ENCODE measurements around the gene KCTD8. TPM values are rescaled to one million over a fixed set of nuclear protein-coding genes. Genes with fewer than 3 reads are reported as not detected.

The KCTD8 gene
- total and polyA plus RNA-seq, 2 donors (not counting 1 experiment from before 2014, with no cell fraction given), result not detected

DNA sequence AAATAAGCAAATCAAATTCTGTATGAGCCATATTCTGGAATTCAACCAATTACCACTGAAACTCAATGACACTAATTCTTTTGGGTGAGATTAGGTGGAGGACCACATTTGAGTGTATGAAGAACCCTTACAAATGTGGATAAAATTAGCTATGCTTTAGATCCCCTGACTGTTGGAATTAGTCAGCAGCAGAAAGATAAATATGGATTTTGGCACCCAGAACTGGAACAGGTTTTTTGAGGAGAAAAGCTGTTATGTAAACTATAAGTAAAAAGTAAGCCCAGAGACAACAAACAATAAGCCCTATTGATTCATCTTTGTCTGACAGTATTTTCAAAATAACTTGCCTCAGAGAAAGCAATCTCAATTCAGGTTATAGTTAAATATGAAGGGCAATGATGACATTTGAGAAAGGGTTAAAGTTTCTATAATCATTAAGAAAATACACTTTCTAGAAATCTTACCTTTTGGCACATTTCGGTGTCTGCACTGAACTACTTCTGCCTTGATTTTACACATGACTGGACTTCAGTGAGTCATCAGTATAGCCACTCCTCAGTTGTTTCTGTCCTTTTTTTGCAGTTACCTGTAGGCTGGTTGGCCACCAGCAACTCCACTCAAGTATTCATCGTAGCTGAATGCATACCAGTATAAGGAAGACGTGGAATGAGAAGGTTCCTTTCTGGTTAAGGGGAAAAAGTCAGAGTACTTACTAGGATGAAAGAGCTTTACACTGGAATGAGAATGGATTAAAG, 80.0 kb downstream of the KCTD8 start:
- POLR2A ChIA-PET, result no interaction called here
- intact Hi-C loops (cut with micrococcal nuclease), result no loop called here
- WGBS (ENCODE audit: insufficient coverage), result 94% methylated on average over 3 of the region's 3 CpGs

DNA sequence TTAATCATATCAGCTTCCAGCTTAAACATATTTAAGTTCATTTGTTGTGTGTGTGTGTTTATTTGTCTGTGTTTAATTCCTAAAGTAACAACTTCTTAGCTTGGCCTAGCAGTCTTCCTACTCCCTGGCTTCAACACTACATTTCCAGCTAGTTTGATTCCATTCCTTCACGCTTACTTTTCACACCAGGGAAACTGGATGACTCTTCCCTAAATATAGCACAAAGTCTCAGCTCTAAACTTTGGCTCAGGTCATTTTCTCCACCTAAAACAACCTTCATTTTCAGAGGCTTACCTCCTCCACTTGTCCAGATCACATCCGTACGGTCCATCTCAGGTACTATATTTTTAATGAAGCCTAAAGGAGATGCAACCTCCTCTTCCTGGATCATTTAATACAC, 94.4 kb downstream of the KCTD8 start:
- intact Hi-C loops (cut with micrococcal nuclease), result no loop called here
- H3K79me2 ChIP-seq (ENCODE audit: control insufficient read depth, insufficient read depth, low read length), result no peaks in the 10 kb centered on the region
- ATAC-seq (ENCODE audit: low read depth) (no peak), DNase-seq (no peak)
- no peak overlapping the region for H2AFZ ChIP-seq (ENCODE audit: insufficient read depth, low read depth, low read length, poor library complexity, severe bottlenecking)
- CTCF ChIA-PET, result no interaction called here
- no peak overlapping the region for H3K4me2 ChIP-seq (replicated peaks; ENCODE audit: low read depth, low read length, poor library complexity, severe bottlenecking)
- H3K27ac ChIP-seq (ENCODE audit: low read length in 2 of 2), result no peak overlapping the region
- POLR2A ChIA-PET, result no interaction called here
- no peak overlapping the region for H3K9ac ChIP-seq (ENCODE audit: low read length)
- no peak overlapping the region for H3K4me3 Mint-ChIP-seq
- no peaks in the 10 kb centered on the region for H3K27me3 Mint-ChIP-seq
- no peaks in the 10 kb centered on the region for H3K9me3 ChIP-seq (ENCODE audit: control extremely low read depth in 1 of 3, control insufficient read depth in 2 of 3, insufficient read depth in 1 of 3, low read length in 2 of 3)
- no peak overlapping the region for H3K27ac Mint-ChIP-seq
- no peaks in the 10 kb centered on the region for H3K4me1 Mint-ChIP-seq
- WGBS (ENCODE audit: insufficient coverage), result 100% methylated on average over 1 of the region's 3 CpGs
- H3K36me3 ChIP-seq (replicated peaks in 1 of 2; ENCODE audit: control extremely low read depth in 1 of 2, control insufficient read depth in 1 of 2, extremely low read depth in 1 of 2, insufficient read depth in 2 of 2, low read length in 1 of 2), result no peaks in the 10 kb centered on the region
- no peaks in the 10 kb centered on the region for H3K4me1 ChIP-seq (ENCODE audit: control insufficient read depth in 2 of 2, insufficient read depth in 2 of 2, low read length in 2 of 2)
- H3K9me3 Mint-ChIP-seq (ENCODE audit: insufficient read depth), result peaks cover 3% of the 10 kb centered on the region
- H3K4me3 ChIP-seq (ENCODE audit: control extremely low read depth in 1 of 5, extremely low read depth in 1 of 5, insufficient read depth in 1 of 5, low read depth in 2 of 5, low read length in 4 of 5), result no peak overlapping the region
- no peaks in the 10 kb centered on the region for H4K20me1 ChIP-seq (ENCODE audit: control insufficient read depth, insufficient read depth, low read length, poor library complexity, severe bottlenecking)
- no peaks in the 10 kb centered on the region for H3K27me3 ChIP-seq (replicated peaks in 1 of 4; ENCODE audit: control extremely low read depth in 1 of 4, control insufficient read depth in 3 of 4, insufficient read depth in 4 of 4, low read length in 3 of 4)
- no peak for TF ChIP-seq EZH2 (IDR thresholded peaks at IDR 0.05; ENCODE audit: borderline replicate concordance, insufficient read depth, low read depth, low read length, poor library complexity, severe bottlenecking)
- TF ChIP-seq, protein P1, sequence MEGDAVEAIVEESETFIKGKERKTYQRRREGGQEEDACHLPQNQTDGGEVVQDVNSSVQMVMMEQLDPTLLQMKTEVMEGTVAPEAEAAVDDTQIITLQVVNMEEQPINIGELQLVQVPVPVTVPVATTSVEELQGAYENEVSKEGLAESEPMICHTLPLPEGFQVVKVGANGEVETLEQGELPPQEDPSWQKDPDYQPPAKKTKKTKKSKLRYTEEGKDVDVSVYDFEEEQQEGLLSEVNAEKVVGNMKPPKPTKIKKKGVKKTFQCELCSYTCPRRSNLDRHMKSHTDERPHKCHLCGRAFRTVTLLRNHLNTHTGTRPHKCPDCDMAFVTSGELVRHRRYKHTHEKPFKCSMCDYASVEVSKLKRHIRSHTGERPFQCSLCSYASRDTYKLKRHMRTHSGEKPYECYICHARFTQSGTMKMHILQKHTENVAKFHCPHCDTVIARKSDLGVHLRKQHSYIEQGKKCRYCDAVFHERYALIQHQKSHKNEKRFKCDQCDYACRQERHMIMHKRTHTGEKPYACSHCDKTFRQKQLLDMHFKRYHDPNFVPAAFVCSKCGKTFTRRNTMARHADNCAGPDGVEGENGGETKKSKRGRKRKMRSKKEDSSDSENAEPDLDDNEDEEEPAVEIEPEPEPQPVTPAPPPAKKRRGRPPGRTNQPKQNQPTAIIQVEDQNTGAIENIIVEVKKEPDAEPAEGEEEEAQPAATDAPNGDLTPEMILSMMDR (IDR thresholded peaks at IDR 0.05), result no peak

More for the DNA sequence above, 80.0 kb downstream of the KCTD8 start:
- H3K36me3 ChIP-seq (replicated peaks in 1 of 2; ENCODE audit: control extremely low read depth in 1 of 2, control insufficient read depth in 1 of 2, extremely low read depth in 1 of 2, insufficient read depth in 2 of 2, low read length in 1 of 2), result no peaks in the 10 kb centered on the region
- H3K27ac ChIP-seq (ENCODE audit: low read length in 2 of 2), result no peak overlapping the region
- no peak overlapping the region for H3K4me3 ChIP-seq (ENCODE audit: control extremely low read depth in 1 of 5, extremely low read depth in 1 of 5, insufficient read depth in 1 of 5, low read depth in 2 of 5, low read length in 4 of 5)
- DNase-seq (no peak), ATAC-seq (ENCODE audit: low read depth) (no peak)
- no peaks in the 10 kb centered on the region for H3K27me3 Mint-ChIP-seq
- H3K4me1 Mint-ChIP-seq, result no peaks in the 10 kb centered on the region
- no peaks in the 10 kb centered on the region for H4K20me1 ChIP-seq (ENCODE audit: control insufficient read depth, insufficient read depth, low read length, poor library complexity, severe bottlenecking)
- H3K27me3 ChIP-seq (replicated peaks in 1 of 4; ENCODE audit: control extremely low read depth in 1 of 4, control insufficient read depth in 3 of 4, insufficient read depth in 4 of 4, low read length in 3 of 4), result no peaks in the 10 kb centered on the region
- TF ChIP-seq, protein P1 (IDR thresholded peaks at IDR 0.05), result no peak
- TF ChIP-seq EZH2 (IDR thresholded peaks at IDR 0.05; ENCODE audit: borderline replicate concordance, insufficient read depth, low read depth, low read length, poor library complexity, severe bottlenecking), result no peak
- CTCF ChIA-PET, result no interaction called here
- no peak overlapping the region for H2AFZ ChIP-seq (ENCODE audit: insufficient read depth, low read depth, low read length, poor library complexity, severe bottlenecking)
- H3K9me3 ChIP-seq (ENCODE audit: control extremely low read depth in 1 of 3, control insufficient read depth in 2 of 3, insufficient read depth in 1 of 3, low read length in 2 of 3), result no peaks in the 10 kb centered on the region
- H3K9ac ChIP-seq (ENCODE audit: low read length), result no peak overlapping the region
- no peak overlapping the region for H3K4me3 Mint-ChIP-seq
- no peaks in the 10 kb centered on the region for H3K79me2 ChIP-seq (ENCODE audit: control insufficient read depth, insufficient read depth, low read length)
- H3K4me1 ChIP-seq (ENCODE audit: control insufficient read depth in 2 of 2, insufficient read depth in 2 of 2, low read length in 2 of 2), result no peaks in the 10 kb centered on the region
- no peak overlapping the region for H3K27ac Mint-ChIP-seq
- no peak overlapping the region for H3K4me2 ChIP-seq (replicated peaks; ENCODE audit: low read depth, low read length, poor library complexity, severe bottlenecking)
- H3K9me3 Mint-ChIP-seq (ENCODE audit: insufficient read depth), result no peaks in the 10 kb centered on the region

All from B cell (primary cell).